OCI-LY3 (cell line): ENCODE data around the gene TTC23.

Source experiments
- EZH2phosphoT487 ChIP-seq: fragments of 200-600 bp; shearing (Covaris generic); IDR thresholded peaks from 2 replicates; pipeline ENCODE4 v1.6.1; 2018; ENCODE audit warnings: antibody characterized with exemption, mixed run types, low read depth
- TF ChIP-seq, protein P1 (sequence below): fragments of 200-600, 300-600 bp; sonication (generic); IDR thresholded peaks from 2 replicates; pipeline ENCODE4 v1.5.1; 2014; ENCODE audit warnings: antibody characterized with exemption, low read length, low read depth

DNA sequence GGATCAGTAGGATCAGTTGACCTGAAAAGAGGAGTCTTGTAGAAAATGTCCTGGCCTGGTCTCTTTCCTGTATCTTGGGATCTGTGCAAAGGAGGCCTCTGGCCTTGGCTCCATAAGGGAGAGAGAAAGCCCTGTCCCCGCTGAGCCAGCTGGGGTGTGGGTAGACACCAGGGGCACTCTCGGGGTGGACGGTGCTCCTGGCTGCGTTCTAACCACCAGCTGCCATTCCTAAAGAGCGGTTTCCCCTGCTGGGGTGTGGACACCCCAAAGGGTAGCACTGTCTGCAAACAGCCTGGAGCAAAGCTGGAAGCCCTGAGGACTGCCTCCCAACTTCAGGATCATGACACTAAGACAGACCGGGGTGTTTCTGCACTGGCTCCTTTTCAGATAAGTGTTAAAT, 121.0 kb downstream of the TTC23 start:
- TF ChIP-seq, protein P1, sequence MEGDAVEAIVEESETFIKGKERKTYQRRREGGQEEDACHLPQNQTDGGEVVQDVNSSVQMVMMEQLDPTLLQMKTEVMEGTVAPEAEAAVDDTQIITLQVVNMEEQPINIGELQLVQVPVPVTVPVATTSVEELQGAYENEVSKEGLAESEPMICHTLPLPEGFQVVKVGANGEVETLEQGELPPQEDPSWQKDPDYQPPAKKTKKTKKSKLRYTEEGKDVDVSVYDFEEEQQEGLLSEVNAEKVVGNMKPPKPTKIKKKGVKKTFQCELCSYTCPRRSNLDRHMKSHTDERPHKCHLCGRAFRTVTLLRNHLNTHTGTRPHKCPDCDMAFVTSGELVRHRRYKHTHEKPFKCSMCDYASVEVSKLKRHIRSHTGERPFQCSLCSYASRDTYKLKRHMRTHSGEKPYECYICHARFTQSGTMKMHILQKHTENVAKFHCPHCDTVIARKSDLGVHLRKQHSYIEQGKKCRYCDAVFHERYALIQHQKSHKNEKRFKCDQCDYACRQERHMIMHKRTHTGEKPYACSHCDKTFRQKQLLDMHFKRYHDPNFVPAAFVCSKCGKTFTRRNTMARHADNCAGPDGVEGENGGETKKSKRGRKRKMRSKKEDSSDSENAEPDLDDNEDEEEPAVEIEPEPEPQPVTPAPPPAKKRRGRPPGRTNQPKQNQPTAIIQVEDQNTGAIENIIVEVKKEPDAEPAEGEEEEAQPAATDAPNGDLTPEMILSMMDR: no peak
- TF ChIP-seq EZH2phosphoT487: no peak
